ENCODE data around the gene AIFM2. TPM values are rescaled to one million over a fixed set of nuclear protein-coding genes. Genes with fewer than 3 reads are reported as not detected.

Gene AIFM2
- total RNA-seq, 3 donors from 2014 or later: 21.0 to 23.0 (median 22.7) TPM

DNA sequence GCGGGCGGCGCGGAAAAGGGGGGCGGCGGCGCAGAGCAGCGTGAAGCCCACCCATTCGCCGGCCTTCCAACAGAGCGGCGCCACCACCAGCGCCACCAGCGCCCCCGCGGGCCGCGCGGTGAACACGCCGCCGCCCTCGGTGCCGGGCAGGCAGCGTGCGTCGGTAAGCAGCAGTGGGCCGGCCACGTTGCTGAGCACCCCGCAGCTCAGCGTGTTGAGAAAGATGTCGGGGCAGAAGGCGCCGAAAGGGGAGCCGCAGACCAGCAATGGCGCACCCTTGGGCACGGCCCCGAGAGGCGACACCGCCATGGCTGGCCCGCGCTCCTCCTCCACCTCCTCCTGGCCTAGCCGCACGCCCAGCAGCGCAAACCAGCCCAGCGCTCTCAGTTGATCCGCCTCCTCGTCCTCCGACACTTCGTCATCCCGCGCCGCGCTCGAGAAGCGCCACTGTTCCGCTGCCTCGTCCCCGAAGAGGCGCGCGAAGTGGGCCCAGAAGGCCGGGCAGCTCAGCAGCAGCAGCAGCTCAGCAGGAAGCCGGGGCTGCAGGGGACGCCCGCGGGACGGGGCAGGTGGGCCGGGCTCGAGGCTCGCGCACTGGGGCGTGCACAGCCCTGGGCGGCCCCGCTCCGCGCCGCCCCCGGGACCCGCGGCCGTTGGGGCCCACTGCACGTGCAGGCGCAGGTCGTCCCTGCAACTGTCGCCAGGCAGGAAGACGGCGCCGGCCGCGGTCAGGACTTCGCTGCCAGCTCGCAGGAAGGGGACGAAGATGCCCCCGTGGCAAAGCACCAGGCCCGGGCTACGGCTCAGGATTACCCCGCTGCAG is 13.3 kb upstream of the AIFM2 start:
- intact Hi-C loops (cut with DNase I, micrococcal nuclease): no loop called here
- Histone ChIP-seq H3K36me3 (ENCODE audit: low read depth) (no peaks in the 10 kb centered on the region), H3K4me1 (ENCODE audit: low read depth) (peaks cover 19% of the 10 kb centered on the region), H3K4me3 (peak overlapping the region; percentile 54), H3K9me3 (no peaks in the 10 kb centered on the region)
- peak; percentile 69 to 83 (median 78) for DNase-seq
- peak; percentile 74 for ATAC-seq
- TF ChIP-seq, protein P1, sequence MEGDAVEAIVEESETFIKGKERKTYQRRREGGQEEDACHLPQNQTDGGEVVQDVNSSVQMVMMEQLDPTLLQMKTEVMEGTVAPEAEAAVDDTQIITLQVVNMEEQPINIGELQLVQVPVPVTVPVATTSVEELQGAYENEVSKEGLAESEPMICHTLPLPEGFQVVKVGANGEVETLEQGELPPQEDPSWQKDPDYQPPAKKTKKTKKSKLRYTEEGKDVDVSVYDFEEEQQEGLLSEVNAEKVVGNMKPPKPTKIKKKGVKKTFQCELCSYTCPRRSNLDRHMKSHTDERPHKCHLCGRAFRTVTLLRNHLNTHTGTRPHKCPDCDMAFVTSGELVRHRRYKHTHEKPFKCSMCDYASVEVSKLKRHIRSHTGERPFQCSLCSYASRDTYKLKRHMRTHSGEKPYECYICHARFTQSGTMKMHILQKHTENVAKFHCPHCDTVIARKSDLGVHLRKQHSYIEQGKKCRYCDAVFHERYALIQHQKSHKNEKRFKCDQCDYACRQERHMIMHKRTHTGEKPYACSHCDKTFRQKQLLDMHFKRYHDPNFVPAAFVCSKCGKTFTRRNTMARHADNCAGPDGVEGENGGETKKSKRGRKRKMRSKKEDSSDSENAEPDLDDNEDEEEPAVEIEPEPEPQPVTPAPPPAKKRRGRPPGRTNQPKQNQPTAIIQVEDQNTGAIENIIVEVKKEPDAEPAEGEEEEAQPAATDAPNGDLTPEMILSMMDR (IDR thresholded peaks at IDR 0.05): peak; percentile 60

DNA sequence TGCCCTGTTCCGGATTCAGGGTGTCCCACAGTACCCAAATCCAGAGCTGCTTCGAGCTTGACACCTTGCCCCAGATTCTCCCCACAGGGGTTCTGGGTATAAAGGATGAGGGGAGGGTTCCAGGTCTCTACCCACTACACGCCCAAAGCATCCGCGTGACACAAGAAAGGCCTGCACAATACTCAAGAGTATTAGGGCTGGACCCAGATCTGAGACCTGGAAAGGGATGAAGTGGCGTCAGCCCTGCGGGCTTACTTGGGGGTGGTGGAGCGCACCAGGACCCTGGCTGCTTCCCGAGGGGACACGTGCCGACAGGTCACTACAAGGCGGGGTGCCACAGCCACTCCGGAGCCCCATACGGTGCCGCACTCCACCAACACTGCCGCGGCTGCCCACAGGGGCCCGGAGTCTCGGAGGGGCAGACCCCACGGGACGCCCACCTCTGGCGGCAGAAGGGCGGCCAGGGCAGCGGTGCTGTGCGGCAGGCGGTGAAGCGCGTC is 12.6 kb upstream of the AIFM2 start:
- intact Hi-C loops (cut with DNase I, micrococcal nuclease): no loop called here
- H3K4me3 ChIP-seq: peak overlapping the region; percentile 54
- H3K36me3 ChIP-seq (ENCODE audit: low read depth): no peaks in the 10 kb centered on the region
- no peak for ATAC-seq
- peak in 1 of 3 donors; percentile 70 for DNase-seq
- H3K9me3 ChIP-seq: no peaks in the 10 kb centered on the region
- H3K4me1 ChIP-seq (ENCODE audit: low read depth): peaks cover 19% of the 10 kb centered on the region
- TF ChIP-seq, protein P1 (IDR thresholded peaks at IDR 0.05): no peak

DNA sequence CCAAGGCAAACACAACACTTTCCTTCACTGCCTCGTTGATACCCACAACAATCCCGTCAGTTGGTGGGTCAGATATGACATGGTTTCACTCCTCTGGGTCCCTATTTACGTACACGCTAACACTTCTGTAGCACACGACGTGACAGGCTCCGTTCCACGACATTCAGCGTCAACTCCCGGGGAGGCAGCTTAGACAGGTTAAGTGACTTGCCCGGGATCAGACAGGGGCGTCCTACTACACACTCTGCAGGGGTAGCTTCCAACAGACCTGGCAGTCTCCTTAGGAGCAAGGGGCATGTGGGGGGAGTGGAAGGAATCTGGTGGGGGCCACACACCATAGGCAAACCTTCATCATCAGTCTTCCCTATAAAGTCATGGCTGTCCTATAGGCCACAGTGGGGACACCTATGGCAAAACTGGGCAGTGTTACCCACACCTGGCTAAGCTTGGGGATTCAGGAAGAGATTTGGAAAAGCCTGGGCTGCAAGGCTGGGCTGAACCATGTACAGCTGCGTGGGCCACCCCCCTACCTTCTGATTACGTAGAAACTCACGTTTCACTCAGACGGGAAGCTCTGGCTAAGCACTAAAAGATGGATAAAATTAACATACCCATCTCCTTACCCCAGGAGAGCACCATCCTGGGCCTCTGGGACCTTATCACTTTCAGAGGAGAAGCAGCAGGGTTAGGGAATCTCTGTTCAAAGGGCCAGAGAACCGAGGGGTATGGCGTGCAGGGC is 11.9 kb upstream of the AIFM2 start:
- H3K4me3 ChIP-seq: no peak overlapping the region
- H3K9me3 ChIP-seq: no peaks in the 10 kb centered on the region
- peaks cover 19% of the 10 kb centered on the region for H3K4me1 ChIP-seq (ENCODE audit: low read depth)
- no peak for ATAC-seq
- DNase-seq: no peak
- TF ChIP-seq, protein P1 (IDR thresholded peaks at IDR 0.05): no peak
- no peaks in the 10 kb centered on the region for H3K36me3 ChIP-seq (ENCODE audit: low read depth)
- intact Hi-C loops (cut with DNase I, micrococcal nuclease): no loop called here

DNA sequence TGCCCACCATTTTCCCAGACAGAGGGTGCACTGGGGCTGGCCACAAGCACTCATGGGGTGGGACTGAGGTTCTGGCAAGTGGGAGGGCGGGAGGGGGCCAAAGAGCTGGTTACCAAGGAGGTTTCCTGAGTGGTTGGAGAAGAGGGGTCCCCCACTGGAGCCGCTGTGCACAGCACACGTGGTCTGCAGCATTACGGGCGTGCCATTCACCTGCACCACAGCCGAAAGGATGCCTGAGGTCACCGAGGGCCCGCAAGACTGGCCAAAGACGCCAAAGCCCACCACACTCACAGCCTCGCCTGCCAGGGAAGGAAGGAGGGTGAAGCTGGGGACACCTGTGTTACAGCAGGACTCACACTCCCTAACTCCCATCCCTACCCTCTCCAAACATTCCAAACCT is 9.9 kb upstream of the AIFM2 start:
- TF ChIP-seq, protein P1 (IDR thresholded peaks at IDR 0.05): no peak
- Histone ChIP-seq H3K36me3 (ENCODE audit: low read depth) (no peaks in the 10 kb centered on the region), H3K9me3 (no peaks in the 10 kb centered on the region), H3K4me3 (no peak overlapping the region), H3K4me1 (ENCODE audit: low read depth) (peaks cover 29% of the 10 kb centered on the region)
- ATAC-seq (no peak), DNase-seq (no peak)
- intact Hi-C loops (cut with DNase I, micrococcal nuclease): no loop called here

DNA sequence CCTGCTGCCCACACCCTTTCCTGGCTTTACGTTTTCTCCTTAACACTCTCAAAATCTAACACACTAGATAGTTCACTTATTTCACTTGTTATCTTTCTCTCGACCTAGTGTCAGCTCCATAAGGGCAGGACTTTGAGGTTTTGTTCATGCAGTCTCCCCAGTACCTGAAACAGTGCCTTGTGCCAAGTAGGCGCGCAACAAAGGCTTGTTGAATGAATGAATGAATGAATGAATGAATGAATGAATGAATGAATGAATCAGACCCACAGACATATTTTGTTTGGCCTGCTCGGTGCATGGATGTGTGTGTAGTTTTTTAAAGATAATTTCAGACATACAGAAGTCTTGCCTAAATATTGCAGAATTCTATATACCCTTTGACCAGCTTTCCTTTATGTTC is 7.7 kb upstream of the AIFM2 start:
- intact Hi-C loops (cut with DNase I, micrococcal nuclease): no loop called here
- H3K4me3 ChIP-seq: no peak overlapping the region

More for the DNA sequence above, 7.7 kb upstream of the AIFM2 start:
- DNase-seq: no peak
- no peak for ATAC-seq
- no peaks in the 10 kb centered on the region for H3K36me3 ChIP-seq (ENCODE audit: low read depth)
- TF ChIP-seq, protein P1 (IDR thresholded peaks at IDR 0.05): no peak
- peaks cover 28% of the 10 kb centered on the region for H3K4me1 ChIP-seq (ENCODE audit: low read depth)
- H3K9me3 ChIP-seq: no peaks in the 10 kb centered on the region

All from mucosa of descending colon (tissue), 3 donors.